ENCODE results near the gene NETO1. TPM values are rescaled to one million over a fixed set of nuclear protein-coding genes. Genes with fewer than 3 reads are reported as not detected.

The NETO1 gene
- total RNA-seq, 1 donor from 2014 or later: not detected

- DNase-seq (ENCODE audit: low spot score) (no peak), ATAC-seq (no peak)
Observed at GRCh38 chr18:72727776-72728175, 140.0 kb downstream of the NETO1 start.

DNA sequence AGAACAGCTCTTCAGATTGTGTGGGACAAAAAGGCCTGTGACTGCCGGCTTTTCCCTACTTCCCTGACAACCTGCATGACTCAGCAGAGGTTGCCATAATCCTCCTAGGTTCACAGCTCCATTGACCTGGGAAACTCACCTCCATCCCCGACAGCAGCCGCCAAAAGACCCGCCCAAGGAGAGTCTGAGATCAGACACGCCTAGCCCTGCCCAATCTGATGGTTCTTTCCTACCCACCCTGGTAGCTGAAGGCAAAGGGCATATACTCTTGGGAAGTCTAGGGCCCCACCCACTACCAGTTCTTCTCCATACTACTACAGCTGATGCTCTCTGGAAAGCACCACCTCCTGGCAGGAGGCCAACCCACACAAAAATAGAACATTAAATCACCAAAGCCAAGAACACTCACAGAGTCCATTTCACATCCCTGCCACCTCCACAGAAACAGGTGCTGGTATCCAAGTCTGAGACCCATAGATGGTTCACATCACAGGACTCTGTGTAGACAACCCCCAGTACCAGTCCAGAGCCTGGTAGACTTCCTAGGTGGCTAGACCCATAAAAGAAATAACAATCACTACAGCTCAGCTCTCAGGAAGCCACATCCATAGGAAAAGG is 140.6 kb downstream of the NETO1 start:
- DNase-seq (ENCODE audit: low spot score): no peak
- ATAC-seq: no peak

DNA sequence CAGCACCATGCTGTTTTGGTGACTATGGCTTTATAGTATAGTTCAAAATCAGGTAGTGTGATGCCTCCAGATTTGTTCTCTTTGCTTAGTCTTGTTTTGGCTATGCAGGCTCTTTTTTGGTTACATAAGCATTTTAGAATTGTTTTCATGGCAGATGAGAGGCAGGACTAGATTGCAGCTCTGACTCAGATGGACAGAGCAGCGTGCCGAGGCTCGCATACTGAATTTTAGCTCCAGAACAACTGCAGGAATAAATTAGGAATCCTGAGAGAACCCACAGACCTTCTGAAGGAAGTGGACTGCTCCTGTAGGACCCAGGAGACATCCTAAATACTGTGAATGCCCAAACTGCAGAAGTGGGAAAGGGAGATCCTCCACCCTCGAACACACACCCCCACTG is 141.6 kb downstream of the NETO1 start:
- ATAC-seq: no peak
- no peak for DNase-seq (ENCODE audit: low spot score)

GRCh38 chr18:72721330-72721729 is 146.5 kb downstream of the NETO1 start:
- no peak for DNase-seq (ENCODE audit: low spot score)
- ATAC-seq: no peak

- ATAC-seq: no peak
- DNase-seq (ENCODE audit: low spot score): no peak
Observed at GRCh38 chr18:72720116-72720515, 147.7 kb downstream of the NETO1 start.

- no peak for DNase-seq (ENCODE audit: low spot score)
- no peak for ATAC-seq
Observed at GRCh38 chr18:72704202-72704601, 163.6 kb downstream of the NETO1 start.

DNA sequence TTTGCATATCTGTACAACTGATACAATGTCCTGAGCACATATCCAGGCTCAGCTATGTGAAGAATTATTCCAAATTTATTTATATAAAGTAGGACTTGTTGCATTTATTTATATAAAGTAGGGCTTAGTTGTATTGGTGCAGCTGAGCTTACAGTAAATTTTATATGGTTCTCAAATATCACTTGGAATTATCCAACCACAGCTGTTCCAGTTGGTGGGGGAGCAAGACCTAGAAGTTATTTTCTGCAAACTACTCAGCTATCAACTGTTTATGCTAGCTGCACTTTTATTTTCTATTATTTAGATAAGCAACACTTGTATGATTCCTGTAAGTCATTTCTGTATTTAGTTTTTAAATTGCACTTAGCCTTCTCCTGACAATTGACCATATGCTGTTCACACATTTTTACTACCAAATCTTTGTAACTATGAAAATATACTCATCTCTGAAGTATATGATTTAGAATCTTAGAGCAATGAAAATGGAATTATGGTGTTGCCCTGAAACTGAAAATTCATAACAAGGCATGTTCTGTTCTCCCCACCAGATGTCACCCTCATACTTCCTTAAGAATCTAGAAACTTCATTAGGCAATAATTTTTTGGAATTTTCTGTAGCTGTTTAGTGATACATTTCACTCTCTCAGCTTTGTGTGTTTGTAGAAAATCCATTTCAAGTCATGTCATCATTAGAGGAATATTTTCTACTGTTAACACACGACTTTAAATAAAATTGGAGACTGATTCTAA is 166.7 kb downstream of the NETO1 start:
- no peak for ATAC-seq
- DNase-seq (ENCODE audit: low spot score): no peak

DNA sequence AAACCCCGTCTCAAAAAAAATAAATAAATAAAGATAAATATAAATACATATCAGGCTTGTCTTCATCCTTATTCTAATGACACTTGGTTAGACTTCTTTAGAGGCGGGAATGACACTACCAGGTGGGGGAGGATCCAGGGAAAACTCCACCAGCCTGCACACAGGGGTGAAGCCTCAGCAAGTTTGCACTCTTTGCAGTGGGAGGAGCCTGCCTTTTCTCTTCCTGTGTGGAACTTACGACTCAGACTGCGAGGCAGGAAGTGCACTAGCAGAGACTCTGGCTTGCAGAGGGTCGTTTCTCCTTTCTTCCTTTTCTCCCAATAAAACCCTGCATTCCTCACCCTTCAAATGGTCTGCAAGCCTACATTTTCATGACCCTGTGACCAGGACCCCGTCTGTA is 170.1 kb downstream of the NETO1 start:
- ATAC-seq: no peak

GRCh38 chr18:72692595-72692994 is 175.2 kb downstream of the NETO1 start:
- DNase-seq (ENCODE audit: low spot score) (no peak), ATAC-seq (no peak)

More for the DNA sequence above, 170.1 kb downstream of the NETO1 start:
- DNase-seq (ENCODE audit: low spot score): no peak

Measured in left lobe of liver (tissue), 2 donors.